Activated CD4-positive, alpha-beta T cell treated with anti-CD3 and anti-CD28 coated beads, Interleukin-2, amount 10 ng/mL, durations not matched to agents 7 days and 5 days (primary cell): ENCODE data around the gene KLK11. TPM values are rescaled to one million over a fixed set of nuclear protein-coding genes. Genes with fewer than 3 reads are reported as not detected.
"Not testable (repeated sequence)": the region's sequence is repeated elsewhere in the genome, so short reads cannot be mapped to it uniquely, and the experiment has no call there.

Experiments
- CTCF ChIA-PET: fragments of 350-600 bp; sonication (Branson Sonifier 250); formaldehyde crosslinking; loops from one replicate; lab custom pipeline; 2021; ENCODE audit warnings: antibody characterized with exemption; lab: Charles Lee
- POLR2A ChIA-PET: fragments of 350-600 bp; sonication (Branson Sonifier 250); formaldehyde crosslinking; loops from one replicate; lab custom pipeline; 2021; ENCODE audit warnings: antibody characterized with exemption; lab: Charles Lee
- DNase-seq: peaks from one replicate; pipeline ENCODE4 v3.0.0-alpha.2; 2020
- H3K27ac Mint-ChIP-seq: one replicate; pipeline ENCODE4 v1.8.0; 2021; ENCODE audit warnings: mild to moderate bottlenecking, moderate library complexity, mixed read lengths
- H3K27me3 Mint-ChIP-seq: one replicate; pipeline ENCODE4 v1.8.0; 2021; ENCODE audit warnings: mixed read lengths
- H3K36me3 Mint-ChIP-seq: one replicate; pipeline ENCODE4 v1.8.0; 2021; ENCODE audit warnings: low read depth, mixed read lengths
- H3K4me1 Mint-ChIP-seq: one replicate; pipeline ENCODE4 v1.8.0; 2021; ENCODE audit warnings: mixed read lengths
- H3K4me3 Mint-ChIP-seq: one replicate; pipeline ENCODE4 v1.8.0; 2021; ENCODE audit warnings: mild to moderate bottlenecking, moderate library complexity, mixed read lengths
- H3K9me3 Mint-ChIP-seq: one replicate; pipeline ENCODE4 v1.8.0; 2021; ENCODE audit warnings: mixed read lengths
- total RNA-seq, 2 experiments: library from RNA; stranded (reverse); gene quantifications; one replicate each; pipeline ENCODE4 v1.2.3, GENCODE V29; 2021

Gene KLK11
- total RNA-seq, 2 experiments from 2014 or later, result not detected

DNA sequence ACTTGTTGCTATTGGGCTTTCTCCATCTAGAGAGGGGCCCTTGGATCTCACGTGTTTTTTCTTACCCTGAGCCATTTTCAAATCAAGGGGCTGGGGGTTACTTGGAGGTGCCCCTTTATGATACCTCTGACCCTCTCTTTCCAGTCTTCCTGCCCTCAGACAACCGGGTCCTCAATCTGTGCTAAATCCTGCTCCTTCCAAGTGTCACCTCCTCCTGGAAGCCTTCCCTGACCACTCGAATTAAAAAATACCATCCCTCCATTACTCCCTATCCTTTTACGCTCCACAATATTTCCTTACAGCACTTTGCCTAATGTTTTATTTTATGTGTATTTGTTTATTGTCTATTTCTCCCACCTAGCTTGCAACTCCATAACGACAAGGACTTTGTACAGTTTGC is 28.4 kb downstream of the KLK11 start:
- Mint-ChIP-seq H3K4me1 (no peaks in the 10 kb centered on the region), H3K27ac (no peak overlapping the region), H3K4me3 (no peak overlapping the region), H3K36me3 (no peaks in the 10 kb centered on the region), H3K27me3 (peaks cover 2% of the 10 kb centered on the region), H3K9me3 (peaks cover 3% of the 10 kb centered on the region)
- CTCF ChIA-PET, result no interaction called here
- DNase-seq, result no peak
- POLR2A ChIA-PET, result no interaction called here

DNA sequence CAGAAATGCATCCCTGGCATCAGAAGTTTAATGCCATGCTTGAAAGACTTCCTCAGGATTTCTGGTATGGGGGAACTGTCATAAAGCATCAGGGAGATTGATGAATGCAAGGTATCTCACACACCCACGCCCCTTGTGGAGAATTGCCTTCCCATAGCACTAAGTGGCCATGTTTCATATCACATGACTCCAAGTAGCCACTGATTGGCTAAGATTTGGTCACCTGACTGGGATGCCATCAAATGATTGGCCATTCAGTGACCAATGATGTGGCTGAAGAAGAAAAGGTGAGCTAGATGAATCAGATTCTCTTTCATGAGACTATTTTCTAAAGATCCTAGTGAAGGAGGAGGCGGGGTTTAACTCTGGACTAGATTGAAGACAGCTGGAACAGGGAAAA is 32.3 kb downstream of the KLK11 start:
- H3K4me3 Mint-ChIP-seq, result no peak overlapping the region
- H3K27me3 Mint-ChIP-seq, result peaks cover 16% of the 10 kb centered on the region
- ChIA-PET CTCF (no interaction called here), POLR2A (no interaction called here)
- H3K27ac Mint-ChIP-seq, result no peak overlapping the region
- H3K9me3 Mint-ChIP-seq, result peaks cover 3% of the 10 kb centered on the region
- no peak for DNase-seq
- no peaks in the 10 kb centered on the region for H3K4me1 Mint-ChIP-seq
- no peaks in the 10 kb centered on the region for H3K36me3 Mint-ChIP-seq

DNA sequence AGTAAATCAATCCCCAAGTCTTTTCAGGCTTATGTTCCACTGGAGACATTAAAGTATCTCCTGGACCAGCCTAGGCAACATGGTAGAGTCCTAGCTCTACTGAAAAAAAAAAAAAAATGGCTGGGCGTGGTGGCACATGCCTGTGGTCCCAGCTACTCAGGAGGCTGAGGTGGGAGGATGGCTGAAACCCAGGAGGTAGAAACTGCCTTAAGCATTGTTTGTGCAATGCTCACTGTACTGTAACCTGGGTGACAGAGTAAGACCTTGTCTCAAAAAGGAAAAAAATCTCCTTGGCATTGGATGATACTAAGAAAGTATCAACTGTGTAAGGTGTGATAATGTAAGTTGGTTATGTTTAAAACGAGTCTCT is 33.8 kb downstream of the KLK11 start:
- Mint-ChIP-seq H3K4me3 (no peak overlapping the region), H3K27ac (no peak overlapping the region), H3K36me3 (no peaks in the 10 kb centered on the region), H3K27me3 (peaks cover 20% of the 10 kb centered on the region), H3K9me3 (peaks cover 3% of the 10 kb centered on the region), H3K4me1 (no peaks in the 10 kb centered on the region)
- no peak for DNase-seq
- POLR2A ChIA-PET, result no interaction called here
- CTCF ChIA-PET, result no interaction called here

DNA sequence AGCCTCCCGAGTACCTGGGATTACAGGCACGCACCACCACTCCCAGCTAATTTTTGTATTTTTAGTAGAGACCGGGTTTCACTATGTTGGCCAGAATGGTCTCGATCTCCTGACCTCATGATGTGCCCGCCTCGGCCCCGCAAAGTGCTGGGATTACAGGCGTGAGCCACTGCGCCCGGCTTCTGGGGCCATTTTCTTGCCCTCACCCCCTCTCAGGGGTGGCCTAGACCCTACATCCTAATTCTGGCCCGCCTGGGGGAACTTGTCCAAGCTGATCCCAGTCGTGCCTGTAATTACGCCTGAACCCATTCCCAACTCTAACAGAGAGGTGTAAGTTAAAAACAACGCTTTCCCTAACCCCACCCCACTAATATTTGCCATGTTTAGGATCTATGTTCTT is 42.0 kb downstream of the KLK11 start:
- H3K27ac Mint-ChIP-seq, DNase-seq, H3K36me3 Mint-ChIP-seq, POLR2A ChIA-PET, H3K9me3 Mint-ChIP-seq, H3K4me3 Mint-ChIP-seq, H3K4me1 Mint-ChIP-seq: not testable (repeated sequence)
- H3K27me3 Mint-ChIP-seq, result peaks cover 21% of the 10 kb centered on the region
- CTCF ChIA-PET, result interaction anchor here (0.6 kb wide), 1 partner anchor 647 kb away, joined by 4 read pairs; no protein-coding TSS in a partner anchor

DNA sequence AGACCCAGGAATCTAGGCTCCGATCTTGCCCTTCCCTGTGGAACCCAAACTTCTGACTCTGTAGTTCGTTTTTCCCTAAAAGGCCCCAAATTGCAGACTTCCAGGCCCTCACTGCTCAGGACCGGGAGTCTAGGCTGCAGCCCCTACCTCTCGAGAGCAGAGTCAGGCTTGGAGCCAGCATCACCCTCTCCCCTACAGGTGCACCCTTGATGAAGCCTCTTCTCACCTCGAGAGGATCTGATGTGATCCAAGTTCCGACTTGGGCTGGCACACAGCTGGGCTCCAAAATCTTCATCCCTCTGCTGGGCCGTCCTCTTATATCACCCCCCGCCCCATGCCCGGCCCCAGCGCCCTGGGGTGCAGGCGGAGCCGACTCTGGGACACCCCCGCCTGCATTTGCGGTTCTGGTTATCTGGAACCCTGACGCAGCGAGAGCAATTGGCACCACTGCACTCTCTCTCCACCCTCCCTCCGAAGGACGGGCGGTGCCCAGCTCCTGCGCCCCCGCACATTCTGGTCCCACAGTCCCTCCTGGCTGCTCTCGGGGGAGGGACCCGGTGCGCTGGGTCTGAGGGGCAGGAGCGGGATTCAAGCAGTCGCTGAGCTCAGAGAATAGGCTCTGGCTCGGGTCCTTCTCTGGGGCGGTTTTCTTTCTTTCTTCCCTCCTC is 42.7 kb downstream of the KLK11 start, which contains the start of gene KLK7:
TSS of gene KLK7 (minus strand) at position 293 of the 668 bp plus-strand sequence. CDS start 1,518 bp downstream, outside the sequence.
- H3K36me3 Mint-ChIP-seq, result no peaks in the 10 kb centered on the region
- ChIA-PET POLR2A (no interaction called here), CTCF (interaction anchor here (0.5 to 0.6 kb wide), 2 partner anchors 37 to 647 kb away, joined by 3 to 4 read pairs; no protein-coding TSS in a partner anchor)
- no peak for DNase-seq
- no peak within 1 kb of the TSS for H3K4me3 Mint-ChIP-seq
- no peaks in the 10 kb centered on the region for H3K9me3 Mint-ChIP-seq
- H3K4me1 Mint-ChIP-seq, result no peaks in the 10 kb centered on the region
- peaks cover 17% of the 10 kb centered on the region for H3K27me3 Mint-ChIP-seq
- H3K27ac Mint-ChIP-seq, result no peak within 1 kb of the TSS

DNA sequence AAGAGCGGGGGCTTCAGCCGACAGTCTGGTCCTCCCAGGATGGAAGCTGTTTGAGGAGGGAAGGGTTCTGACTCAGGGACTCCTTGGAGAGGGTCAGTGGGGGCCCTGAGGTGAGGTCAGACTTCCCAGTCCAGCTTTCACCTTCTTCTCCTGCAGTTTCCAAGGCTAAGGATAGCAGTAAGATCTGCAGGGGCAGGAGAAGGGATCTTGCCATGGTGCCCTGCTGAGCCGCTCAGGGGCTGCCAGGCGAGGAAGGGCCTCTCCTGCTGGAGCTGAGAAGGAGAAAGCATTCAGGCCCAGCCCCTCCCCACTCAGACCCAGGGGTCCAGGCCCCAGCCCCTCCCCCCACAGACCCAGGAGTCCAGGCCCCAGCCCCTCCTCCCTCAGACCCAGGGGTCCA is 44.2 kb downstream of the KLK11 start:
- Mint-ChIP-seq H3K27me3 (peaks cover 14% of the 10 kb centered on the region), H3K9me3 (no peaks in the 10 kb centered on the region), H3K27ac (no peak overlapping the region)

DNA sequence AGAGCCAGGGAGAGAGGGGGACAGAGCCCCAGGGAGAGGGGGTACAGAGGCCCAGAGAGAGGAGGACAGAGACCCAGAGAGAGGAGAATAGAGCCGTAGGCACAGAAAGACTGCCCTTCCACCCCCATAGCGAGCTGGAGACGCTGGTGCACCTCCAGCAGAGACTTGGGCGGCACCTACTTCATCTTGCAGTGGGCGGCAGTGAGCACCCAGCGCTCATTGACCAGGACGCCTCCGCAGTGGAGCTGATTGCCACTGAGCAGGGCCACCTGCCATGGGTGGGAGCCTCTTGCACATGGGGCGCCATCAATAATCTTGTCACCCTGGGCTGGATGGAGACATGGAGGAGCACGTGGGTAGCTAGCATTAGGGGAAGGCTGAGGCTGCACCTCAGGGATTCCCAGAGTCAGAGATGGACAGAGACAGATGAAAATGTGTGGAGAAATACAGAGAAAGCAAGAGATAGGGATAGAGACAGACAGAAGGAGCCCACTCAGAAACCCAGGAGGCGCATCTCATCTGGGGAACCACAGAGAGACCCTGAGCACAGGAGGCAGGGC is 44.7 kb downstream of the KLK11 start:
- Mint-ChIP-seq H3K9me3 (no peaks in the 10 kb centered on the region), H3K36me3 (no peaks in the 10 kb centered on the region), H3K4me1 (no peaks in the 10 kb centered on the region), H3K4me3 (no peak overlapping the region), H3K27ac (no peak overlapping the region), H3K27me3 (peaks cover 14% of the 10 kb centered on the region)
- DNase-seq, result no peak
- ChIA-PET POLR2A (no interaction called here), CTCF (no interaction called here)

More for the DNA sequence above, 44.2 kb downstream of the KLK11 start:
- Mint-ChIP-seq H3K4me3 (no peak overlapping the region), H3K4me1 (no peaks in the 10 kb centered on the region), H3K36me3 (no peaks in the 10 kb centered on the region)
- ChIA-PET POLR2A (no interaction called here), CTCF (no interaction called here)
- no peak for DNase-seq

DNA sequence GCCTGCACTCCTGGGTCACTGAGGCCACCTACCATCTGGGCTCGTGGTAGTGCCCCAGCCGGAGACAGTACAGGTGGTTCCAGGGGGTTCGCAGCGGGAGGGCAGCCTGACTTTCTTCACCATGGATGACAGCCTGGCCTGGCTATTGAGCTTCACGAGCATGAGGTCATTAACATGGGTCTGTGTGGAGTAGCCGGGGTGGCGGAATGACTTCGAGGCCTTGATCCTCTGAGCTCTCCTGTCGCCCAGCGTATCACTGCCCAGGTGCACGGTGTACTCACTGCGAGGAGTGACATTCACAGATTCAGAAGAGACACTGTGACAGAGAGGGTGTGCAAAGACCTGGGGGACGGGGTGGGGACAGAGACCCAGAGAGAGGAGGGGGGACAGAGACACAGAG is 46.2 kb downstream of the KLK11 start:
- Mint-ChIP-seq H3K27me3 (peaks cover 20% of the 10 kb centered on the region), H3K4me3 (no peak overlapping the region), H3K4me1 (no peaks in the 10 kb centered on the region), H3K27ac (no peak overlapping the region), H3K36me3 (no peaks in the 10 kb centered on the region), H3K9me3 (no peaks in the 10 kb centered on the region)
- CTCF ChIA-PET, result no interaction called here
- DNase-seq, result no peak
- POLR2A ChIA-PET, result no interaction called here

DNA sequence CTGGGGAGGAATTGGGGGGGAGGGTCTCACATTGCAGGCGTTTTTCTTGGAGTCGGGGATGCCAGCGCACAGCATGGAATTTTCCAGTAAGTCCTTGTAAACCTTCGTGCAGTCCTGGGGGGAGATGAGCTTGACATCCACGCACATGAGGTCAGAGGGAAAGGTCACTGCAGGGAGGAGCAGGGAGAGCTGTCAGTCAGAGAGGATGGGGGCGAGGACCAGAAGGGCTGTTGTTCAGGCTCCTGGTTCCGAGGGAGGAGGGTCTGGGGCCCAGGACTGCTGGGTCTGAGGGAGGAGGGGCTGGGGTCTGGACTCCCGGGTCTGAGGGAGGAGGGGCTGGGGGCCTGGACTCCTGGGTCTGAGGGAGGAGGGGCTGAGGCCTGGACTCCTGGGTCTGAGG is 46.7 kb downstream of the KLK11 start:
- H3K27ac Mint-ChIP-seq, result no peak overlapping the region
- H3K36me3 Mint-ChIP-seq, result no peaks in the 10 kb centered on the region
- no peak overlapping the region for H3K4me3 Mint-ChIP-seq
- ChIA-PET POLR2A (no interaction called here), CTCF (no interaction called here)
- H3K4me1 Mint-ChIP-seq, result no peaks in the 10 kb centered on the region
- no peaks in the 10 kb centered on the region for H3K9me3 Mint-ChIP-seq
- DNase-seq, result no peak
- peaks cover 16% of the 10 kb centered on the region for H3K27me3 Mint-ChIP-seq

DNA sequence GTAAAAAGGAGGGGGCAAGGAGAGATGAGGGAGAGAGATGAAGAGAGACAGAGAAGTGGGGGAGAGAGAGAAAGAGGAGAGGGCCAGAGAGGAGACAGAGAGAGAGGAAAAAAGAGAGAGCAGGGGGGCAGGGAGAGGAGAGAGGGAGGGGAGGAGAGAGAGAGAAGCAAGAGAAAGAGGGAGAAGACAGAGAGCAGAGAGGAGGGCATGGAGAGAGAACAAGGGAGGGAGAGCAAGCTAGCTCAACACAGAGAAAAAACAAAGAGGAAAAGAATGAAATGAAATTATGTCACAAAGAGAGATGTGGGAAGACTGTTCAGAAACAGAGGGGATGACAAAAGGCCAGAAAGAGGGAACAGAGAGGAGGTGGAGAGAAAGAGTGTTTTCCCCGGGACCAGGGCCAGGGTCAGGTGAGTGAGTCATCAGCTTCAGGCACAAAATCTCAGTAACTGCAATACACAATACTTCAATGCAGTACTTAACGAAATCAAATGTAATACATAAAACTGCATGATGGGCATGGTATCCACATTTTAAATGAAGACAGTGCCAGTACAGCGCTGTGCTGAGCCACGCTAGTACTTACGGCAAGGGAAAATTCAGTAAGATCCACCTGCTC is 47.5 kb downstream of the KLK11 start:
- Mint-ChIP-seq H3K4me1 (no peaks in the 10 kb centered on the region), H3K27me3 (peaks cover 10% of the 10 kb centered on the region), H3K36me3 (no peaks in the 10 kb centered on the region), H3K4me3 (no peak overlapping the region), H3K9me3 (no peaks in the 10 kb centered on the region), H3K27ac (no peak overlapping the region)
- POLR2A ChIA-PET, result no interaction called here
- CTCF ChIA-PET, result no interaction called here
- no peak for DNase-seq

DNA sequence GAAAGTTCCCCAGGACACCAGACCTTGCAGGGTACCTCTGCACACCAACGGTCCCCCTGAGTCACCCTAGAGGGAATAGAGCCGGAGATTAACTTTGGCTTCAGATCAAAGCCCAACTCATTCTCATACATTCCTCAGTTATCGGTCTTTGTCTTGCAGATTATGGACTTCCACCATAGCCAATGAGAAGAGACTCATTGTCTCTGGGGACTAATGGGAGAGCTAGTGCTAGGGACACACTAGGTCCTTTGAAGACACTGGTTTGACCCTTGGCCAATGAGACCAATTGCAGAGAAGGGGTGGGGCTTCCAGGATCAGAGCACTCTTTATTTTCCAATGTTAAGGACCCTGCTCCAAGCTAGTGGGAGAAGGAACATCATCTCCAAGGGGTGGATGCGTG is 48.8 kb downstream of the KLK11 start:
- POLR2A ChIA-PET, result no interaction called here
- Mint-ChIP-seq H3K9me3 (no peaks in the 10 kb centered on the region), H3K4me3 (no peak overlapping the region), H3K27me3 (peaks cover 6% of the 10 kb centered on the region), H3K36me3 (no peaks in the 10 kb centered on the region), H3K27ac (no peak overlapping the region), H3K4me1 (no peaks in the 10 kb centered on the region)
- no peak for DNase-seq
- CTCF ChIA-PET, result no interaction called here

DNA sequence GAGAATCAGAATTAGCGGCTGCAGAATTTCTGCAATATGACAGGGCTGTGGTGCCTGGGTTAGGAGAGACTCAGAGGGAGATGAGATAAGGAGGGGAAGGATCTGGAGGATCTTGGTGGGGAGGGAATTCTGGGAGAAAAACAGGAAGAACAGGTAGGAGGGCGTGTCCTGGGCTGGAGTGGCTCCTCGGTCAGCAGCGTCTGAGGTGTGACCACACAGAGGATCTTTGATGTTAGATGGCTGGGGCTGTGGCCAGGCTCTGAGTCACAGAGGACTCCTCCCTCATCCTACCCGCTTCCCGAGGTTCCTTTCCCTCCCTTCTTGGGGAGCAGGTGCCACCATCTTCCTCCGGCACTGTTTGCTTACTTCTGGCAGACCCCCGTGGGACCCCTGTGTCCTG is 50.6 kb downstream of the KLK11 start:
- H3K9me3 Mint-ChIP-seq, result no peaks in the 10 kb centered on the region
- no peaks in the 10 kb centered on the region for H3K36me3 Mint-ChIP-seq
- H3K4me1 Mint-ChIP-seq, result no peaks in the 10 kb centered on the region
- H3K27me3 Mint-ChIP-seq, result peaks cover 6% of the 10 kb centered on the region
- no peak overlapping the region for H3K27ac Mint-ChIP-seq
- POLR2A ChIA-PET, result no interaction called here
- CTCF ChIA-PET, result no interaction called here
- no peak overlapping the region for H3K4me3 Mint-ChIP-seq
- no peak for DNase-seq

DNA sequence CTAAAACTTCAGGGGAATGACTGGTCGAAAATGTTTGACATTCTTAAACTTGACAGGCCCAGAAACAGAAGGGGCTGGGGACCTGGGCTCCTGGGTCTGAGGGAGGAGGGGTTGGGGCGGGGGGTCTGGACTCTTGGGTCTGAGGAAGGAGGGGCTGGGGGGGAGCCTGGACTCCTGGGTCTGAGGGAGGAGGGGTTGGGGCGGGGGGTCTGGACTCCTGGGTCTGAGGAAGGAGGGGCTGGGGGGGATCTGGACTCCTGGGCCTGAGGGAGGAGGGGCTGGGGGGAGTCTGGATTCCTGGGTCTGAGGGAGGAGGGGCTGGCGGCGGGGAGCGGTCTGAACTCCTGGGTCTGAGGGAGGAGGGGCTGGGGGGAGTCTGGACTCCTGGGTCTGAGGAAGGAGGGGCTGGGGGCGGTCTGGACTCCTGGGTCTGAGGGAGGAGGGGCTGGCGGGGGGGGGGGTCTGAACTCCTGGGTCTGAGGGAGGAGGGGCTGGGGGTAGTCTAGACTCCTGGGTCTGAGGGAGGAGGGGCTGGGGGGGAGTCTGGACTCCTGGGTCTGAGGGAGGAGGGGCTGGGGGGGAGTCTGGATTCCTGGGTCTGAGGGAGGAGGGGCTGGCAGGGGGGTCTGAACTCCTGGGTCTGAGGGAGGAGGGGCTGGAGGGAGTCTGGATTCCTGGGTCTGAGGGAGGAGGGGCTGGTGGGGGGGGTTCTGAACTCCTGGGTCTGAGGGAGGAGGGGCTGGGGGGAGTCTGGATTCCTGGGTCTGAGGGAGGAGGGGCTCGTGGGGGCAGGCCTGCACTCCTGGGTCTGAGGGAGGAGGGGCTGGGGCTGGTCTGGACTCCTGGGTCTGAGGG is 51.5 kb downstream of the KLK11 start:
- CTCF ChIA-PET, result no interaction called here
- H3K9me3 Mint-ChIP-seq, result no peaks in the 10 kb centered on the region
- H3K36me3 Mint-ChIP-seq, result no peaks in the 10 kb centered on the region
- no peak for DNase-seq
- H3K4me3 Mint-ChIP-seq, result no peak overlapping the region
- H3K27me3 Mint-ChIP-seq, result peaks cover 6% of the 10 kb centered on the region
- POLR2A ChIA-PET, result no interaction called here
- H3K4me1 Mint-ChIP-seq, result no peaks in the 10 kb centered on the region
- H3K27ac Mint-ChIP-seq, result no peak overlapping the region
